ENCODE measurements around the gene SRGAP1.
A peak's percentile ranks its signal among the peaks of the same experiment; 100 is the strongest.
"Not testable (repeated sequence)": the region's sequence is repeated elsewhere in the genome, so short reads cannot be mapped to it uniquely, and the experiment has no call there.

Gene SRGAP1

DNA sequence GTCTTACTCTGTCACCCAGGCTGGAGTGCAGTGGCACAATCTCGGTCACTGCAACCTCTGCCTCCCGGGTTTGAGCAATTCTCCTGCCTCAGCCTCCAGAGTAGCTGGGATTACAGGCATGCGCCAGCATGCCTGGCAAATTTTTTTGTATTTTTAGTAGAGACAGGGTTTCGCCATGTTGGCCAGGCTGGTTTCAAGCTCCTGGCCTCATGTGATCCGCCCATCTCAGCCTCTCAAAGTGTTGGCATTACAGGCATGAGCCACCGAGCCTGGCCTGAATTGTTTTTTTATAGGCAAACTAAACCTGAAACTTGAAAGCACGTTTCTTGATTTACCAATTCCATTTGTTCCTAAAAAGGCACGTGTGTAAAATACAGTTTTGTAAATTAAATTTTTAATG is 173.6 kb downstream of the SRGAP1 start:
- not testable (repeated sequence) for DNase-seq

DNA sequence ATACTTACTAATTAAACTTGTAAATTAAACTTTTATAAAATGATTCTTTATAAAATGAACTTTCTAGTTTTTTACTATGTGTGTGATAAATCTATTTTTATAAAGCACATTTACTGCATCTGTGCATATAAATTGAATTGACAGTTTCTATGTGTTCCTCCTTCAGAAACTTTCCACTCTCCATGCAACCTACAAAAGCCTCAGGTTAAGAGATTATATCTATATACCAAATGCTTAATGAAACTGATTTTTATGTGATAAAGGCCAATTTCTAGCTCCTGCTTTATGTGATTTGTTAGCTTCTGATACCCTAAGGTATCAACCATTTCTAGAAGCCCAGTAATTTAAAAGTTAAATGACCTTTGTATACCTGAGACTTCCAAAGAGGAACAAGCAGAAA is 174.0 kb downstream of the SRGAP1 start:
- no peak for DNase-seq

DNA sequence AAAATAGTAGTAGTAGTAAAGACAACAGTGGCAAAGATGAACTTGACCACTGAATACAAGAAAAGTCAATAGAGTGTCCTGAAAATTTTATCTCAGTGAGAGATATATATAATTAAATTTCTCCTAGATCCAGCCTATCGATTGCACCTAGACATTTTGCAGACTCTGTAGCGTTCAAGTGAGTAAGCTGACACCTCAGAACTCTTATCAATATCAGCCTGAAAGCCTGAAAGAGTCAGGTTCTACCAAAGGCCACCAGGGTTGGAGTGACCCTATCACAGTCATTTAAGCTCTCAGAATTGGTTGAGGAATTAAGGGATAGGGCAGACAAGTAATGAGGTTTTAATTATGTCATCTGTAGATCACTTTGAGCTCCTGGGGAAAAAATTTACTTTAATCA is 174.6 kb downstream of the SRGAP1 start:
- DNase-seq, result no peak

DNA sequence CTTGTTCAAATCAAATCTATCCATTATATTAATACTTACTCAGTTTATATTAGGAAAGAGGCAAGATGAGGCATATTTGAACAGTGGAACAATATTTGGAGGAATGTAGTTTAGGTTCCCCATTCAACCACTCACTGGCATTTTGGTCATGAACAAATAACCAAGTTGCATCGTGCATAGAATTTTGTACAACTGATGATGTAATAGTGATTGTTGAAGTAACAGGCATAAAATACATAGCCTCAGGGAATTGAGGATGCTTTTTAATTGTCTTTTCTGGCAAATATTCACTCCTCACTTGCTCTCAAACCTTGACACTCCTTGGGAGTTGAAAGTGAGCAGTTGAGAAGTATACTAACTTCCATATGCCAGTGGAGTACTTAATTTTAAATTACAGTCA is 175.2 kb downstream of the SRGAP1 start:
- no peak for DNase-seq

DNA sequence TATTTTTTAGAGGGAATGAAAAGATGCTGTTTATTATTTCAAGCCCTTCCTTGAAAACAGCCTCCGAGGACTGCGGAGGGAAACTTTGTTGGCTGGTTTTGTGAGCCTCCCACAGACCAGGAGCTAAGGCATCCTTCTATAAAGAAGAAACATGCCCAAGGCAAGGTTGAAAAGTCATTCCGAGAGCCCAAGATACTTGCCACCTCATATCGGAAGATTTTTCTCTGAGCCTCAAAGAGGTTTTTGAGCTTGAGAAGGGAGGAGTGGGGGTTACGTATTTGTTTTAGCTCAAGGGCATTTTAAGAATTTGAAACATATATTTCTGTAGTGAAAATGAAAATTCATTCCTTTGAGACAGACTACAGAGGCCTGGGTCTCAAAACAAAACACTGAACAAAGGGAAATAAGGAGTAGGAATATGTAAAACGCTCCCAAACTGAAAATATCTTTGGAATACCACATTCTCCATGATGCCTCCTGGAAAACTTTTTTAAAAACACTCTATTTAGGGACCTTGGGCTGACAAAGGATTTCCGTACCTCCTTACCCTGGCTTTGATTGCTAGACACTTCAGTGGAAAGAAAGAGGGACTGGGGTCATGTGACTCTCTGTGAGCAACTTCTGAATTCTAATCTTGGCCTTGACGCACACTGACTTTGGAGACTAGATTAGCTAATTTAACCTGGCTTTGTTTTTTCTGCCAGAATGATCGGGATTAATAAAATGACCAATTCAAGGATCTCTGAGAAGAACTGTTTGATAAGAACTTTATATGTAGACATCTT is 180.9 kb downstream of the SRGAP1 start:
- no peak for DNase-seq

DNA sequence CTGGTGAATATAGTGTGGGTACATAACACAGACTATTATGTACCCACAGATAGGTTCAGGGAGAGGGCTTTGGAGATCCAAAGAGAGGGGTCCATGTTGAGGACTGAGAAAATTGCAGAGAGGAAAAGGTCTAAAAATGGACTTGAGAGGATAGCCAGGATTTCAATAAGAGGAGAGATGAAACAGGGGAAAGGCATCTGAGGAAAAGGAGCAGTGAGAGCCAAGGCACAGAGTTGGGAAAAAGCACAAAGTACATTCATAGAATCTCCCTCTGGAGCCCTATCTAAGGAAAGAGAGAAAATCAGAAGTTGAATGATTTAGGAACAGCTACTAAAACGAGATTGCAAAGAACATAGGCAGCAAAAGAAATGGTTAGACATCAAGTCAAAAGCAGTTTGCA is 182.8 kb downstream of the SRGAP1 start:
- no peak for DNase-seq

DNA sequence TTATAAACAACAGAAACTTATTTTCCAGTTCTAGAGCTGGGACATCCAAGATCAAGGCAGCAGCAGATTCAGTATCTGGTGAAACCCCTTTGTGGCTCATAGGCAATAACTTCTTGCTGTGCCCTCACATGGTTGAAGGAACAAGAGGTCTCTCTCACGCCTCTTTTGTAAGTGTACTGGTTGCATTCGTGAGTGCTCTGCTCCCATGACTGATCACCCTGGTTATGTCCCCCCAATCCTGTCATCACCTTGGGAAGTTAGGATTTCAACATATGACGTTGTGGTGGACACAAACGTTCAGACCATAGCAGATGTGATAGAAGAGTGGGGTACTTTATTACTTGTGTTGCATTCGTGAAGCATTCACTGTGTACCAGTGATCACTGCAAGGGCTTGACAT is 184.0 kb downstream of the SRGAP1 start:
- no peak for DNase-seq

DNA sequence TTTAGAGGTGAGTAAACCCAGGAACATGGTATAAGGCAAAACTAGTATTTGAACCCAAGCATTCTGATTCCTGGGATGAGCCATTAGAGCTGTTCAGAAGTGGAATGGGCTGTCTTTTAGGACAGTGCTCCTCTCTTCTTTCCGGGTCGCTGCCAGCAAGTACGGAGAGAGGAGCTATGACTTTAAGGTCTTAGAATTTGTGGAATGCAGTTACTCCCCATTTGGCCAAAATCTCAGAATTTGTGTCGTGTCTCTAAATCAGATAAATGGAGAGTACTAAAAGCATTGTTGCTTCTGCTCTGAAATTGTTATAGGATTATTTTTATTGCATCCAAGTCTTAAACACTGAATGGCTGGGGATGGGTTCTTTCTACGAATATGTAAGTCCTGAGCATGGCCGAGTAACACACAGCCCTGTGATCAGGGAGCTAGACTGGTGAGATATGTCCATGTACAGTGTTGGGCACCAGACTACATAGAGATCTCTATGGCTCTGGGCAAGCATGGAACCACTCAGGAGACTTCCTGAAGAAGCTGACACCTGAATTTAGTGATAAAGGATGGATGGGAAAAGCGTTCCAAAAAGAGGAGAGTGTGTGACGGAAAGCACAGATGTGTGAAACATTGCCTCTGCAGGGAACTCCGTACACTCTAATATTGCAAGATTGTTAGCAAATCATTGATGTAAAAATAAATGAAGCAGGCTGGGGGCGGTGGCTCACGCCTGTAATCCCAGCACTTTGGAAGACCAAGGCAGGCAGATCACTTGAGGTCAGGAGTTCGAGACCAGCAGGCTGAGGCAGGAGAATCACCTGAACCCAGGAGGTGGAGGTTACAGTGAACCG is 184.7 kb downstream of the SRGAP1 start:
- no peak for DNase-seq

DNA sequence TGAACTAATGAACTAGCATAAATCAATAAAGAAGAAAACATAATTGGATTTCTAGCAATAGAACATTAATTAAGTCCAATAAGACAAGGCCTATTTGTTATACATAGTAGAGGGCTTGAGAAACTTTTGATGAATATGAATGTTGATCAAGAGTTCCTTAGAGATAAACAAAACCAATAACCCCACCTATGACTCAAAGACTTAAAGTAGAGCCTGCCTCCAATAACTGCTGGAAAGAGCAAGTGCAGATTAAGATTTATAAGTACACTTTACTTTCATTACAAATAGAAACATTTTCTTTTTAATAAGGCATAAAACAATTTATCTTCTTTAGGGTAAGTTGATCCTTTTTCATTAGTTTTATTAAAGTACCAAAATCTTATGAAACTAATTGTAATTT is 185.7 kb downstream of the SRGAP1 start:
- no peak for DNase-seq

DNA sequence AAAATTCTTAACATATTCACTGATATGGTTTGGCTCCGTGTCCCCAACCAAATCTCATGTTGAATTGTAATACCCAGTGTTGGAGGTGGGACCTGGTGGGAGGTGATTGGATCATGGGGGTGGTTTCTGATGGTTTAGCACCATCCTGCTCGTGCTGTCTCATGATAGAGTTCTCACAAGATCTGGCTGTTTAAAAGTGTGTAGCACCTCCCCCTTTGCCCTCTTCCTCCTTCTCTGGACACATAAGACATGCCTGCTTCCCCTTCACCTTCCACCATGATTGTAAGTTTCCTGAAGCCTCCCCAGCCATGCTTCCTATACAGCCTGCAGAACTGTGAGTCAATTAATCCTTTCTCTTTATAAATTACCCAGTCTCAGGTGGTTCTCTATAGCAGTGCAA is 189.6 kb downstream of the SRGAP1 start:
- DNase-seq, result not testable (repeated sequence)

DNA sequence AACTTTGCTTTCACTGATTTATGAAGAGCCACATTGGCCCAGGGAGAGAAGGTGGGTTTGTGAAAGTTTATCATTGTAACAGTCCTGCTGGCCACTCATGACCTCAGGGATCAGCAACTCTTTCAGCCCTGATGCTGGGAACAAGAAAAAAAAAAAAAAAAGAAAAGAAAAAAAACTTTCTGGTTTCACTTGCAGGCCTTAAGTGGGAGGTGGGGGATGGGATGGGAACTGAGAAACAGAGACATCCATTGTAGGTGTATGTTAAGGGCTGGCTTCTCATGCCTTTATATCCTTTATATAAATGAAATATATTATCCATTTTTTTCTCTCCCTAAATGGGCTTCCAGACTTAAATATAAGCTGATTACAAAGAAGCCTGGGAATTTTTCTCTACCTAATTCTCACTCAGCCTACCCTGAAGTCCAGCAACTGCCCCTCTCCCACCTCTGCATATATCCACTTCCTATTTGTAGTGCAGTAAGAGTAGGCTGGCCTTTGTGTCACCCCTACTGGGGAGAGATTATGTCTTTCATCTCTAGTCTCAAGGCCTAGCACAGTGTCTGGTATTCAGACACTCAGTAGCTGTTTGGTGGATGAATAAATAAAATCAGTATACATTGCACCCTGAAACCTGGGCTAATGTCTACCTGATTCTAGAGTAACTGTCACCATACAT is 190.5 kb downstream of the SRGAP1 start:
- DNase-seq, result no peak

DNA sequence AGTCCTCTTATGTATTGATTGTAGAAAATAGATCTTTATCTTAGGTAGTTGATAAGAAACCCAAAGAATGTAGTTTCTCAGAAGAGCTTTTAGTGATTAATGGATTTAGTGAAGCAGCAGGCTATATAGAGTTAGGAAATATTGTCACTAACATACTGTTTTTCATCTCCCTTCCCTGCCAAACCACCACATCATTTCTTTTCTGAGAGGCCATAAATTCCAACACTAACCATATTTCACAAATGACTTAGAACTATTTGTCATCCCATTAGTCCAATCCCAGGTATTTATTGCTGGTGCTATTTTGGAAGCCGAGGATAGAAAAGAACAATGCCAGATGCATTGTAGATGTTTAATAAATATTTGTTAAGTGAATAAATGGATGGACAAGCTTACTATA is 191.9 kb downstream of the SRGAP1 start:
- DNase-seq, result no peak

DNA sequence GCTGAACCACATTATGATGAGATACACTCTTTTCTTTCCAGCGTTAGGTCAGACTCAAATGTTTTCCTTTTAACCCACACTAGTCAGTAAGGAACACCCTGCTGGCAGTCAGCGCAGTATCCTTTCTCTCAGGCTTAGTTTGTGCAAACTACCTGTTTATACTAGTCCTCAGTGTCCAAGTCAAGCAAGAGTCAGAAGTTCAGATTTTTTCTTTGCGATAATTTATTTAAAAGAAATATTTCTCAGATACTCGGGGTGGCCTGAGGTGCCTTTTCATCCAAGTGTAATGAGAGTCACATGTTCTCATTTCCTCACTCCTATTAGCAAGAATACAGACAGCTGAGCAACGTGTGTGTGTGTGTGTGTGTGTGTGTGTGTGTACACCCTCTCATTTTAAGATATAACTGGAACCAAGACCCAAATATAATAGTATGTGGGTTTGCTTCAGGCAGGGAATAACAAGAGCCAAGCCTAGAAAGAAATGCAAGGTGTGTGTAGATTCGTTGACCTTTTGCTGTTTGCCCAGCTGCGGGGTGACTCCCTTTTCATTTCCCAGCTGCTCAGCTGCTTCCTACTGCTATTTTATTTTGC is 194.9 kb downstream of the SRGAP1 start:
- peak; percentile 84 for DNase-seq

DNA sequence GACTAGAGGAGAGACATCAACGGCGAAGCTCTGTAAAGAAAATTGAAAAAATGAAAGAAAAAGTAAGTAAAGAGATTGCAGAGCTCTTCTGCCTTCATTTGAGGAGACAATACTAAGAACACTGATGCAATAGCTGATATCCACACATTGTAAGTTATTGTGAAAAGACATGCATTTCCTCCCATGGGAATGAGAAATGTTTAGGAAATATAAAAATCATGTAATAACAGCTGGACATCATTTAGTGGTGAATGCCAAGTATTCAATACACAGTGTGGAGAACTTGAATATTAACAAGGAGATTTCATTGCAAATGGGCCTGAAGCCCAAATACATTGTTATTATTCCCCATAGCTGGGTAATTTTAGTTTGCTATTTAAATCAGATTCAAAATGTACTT is 198.4 kb downstream of the SRGAP1 start:
- DNase-seq, result no peak

DNA sequence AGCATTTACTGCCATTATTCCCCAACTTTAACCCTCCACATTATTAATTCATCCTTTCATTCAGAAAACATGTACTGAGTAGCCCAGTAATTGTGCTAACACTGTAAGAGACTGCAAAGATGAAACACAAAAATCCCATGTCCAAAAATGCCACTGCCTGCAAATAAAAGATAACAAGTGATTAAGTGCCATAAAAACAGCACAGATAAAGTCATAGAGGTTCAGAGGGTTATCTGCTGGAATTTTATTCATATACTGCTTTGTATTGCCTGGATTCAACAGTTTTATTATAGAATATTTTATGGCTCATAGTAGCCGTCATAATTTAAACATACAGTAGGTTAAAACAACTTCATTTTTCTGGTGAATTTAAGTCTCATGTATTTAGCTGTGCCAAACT is 199.7 kb downstream of the SRGAP1 start:
- DNase-seq, result no peak

DNA sequence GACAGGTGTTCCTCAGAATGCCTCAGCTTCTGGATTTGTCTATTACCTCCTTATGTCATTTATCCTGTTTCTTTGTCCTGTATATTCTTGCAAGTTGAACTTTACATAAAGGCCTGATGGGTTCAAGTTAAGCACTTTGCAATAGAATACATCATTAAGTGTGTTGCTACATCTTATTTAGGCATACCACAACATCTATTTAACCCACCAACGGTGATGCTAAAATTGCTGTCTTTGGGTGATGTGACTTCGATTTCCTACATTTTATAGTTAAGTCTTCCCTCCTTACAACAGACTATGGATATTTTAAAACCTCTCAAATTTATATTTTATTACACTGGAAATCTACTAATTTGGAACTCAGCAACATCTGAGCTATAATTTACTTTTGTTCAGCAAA is 206.6 kb downstream of the SRGAP1 start:
- no peak for DNase-seq

DNA sequence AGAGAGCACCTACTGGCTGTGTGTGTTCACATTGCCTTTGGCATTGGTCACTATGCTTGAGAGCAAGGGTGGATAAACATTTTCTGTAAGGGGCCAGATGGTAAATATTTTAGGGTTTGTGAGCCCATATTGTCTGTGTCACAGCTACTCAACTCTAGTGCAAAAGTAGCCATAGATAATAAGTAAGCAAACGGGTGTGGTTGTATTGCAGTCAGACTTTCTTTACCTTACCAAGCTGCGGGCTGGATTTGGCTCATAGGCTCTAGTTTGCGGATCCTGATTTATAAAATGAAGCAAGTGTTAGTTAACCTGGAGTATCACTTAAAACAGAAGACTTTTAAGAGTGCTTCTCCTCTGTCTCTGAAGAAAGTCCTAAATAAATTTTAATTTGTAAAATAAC is 208.6 kb downstream of the SRGAP1 start:
- no peak for DNase-seq

DNA sequence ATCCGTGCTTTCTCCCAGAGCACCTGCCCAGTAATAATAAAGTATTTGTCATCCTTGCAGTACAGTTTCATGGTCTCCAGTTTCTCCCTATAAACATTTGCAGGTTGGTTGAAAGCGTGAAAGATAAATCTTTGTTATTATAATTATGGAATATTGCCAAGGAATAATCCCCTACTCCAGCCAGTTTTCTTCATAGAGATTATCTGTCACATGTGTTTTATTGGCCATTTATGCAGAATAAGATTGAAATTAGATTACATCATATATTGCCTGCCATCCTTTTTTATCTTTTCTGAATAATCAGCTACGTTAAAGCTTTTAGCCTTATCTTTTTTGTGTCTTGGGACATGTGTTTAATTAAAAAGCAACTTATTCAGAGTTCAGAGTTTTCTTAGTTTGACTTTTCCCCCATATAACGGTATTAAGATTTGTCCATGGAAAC is 209.6 kb downstream of the SRGAP1 start:
- no peak for DNase-seq

DNA sequence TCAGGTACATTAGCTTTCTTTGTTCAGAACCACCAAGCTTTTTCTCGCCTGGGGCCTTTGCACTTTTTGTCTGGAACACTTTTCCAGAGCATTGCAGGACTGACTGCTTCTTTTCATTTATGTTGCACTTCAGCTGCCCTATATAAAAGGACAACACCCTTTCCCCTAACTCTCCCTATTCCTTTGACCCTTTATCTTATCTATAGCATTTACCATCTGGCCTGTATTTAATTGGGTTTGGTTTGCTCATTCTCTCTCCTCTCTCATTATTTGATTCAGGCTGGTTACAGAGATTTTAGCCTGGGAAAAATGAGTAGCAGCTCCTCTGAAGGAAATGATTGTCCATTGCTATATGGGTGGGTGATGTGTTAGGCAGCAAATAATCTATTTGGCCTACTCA is 212.2 kb downstream of the SRGAP1 start:
- no peak for DNase-seq

DNA sequence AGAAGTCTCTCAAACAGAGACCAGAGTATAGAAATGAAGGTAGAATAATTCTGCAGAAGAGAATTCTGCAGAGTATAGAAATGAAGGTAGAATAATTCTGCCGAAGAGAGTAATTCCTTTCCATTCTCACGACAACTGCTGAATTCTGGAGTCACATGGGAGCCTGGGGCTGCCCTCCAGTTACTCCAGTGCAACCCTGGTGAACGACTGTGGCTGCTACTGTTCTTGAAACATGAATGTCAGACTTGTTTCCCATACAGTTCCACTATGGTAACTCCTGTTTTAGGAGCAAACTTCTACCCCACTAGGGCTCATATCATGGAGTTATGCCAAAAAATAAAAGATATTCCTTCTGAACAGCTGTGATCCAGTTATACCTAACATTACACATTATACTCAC is 213.2 kb downstream of the SRGAP1 start:
- DNase-seq, result no peak

DNA sequence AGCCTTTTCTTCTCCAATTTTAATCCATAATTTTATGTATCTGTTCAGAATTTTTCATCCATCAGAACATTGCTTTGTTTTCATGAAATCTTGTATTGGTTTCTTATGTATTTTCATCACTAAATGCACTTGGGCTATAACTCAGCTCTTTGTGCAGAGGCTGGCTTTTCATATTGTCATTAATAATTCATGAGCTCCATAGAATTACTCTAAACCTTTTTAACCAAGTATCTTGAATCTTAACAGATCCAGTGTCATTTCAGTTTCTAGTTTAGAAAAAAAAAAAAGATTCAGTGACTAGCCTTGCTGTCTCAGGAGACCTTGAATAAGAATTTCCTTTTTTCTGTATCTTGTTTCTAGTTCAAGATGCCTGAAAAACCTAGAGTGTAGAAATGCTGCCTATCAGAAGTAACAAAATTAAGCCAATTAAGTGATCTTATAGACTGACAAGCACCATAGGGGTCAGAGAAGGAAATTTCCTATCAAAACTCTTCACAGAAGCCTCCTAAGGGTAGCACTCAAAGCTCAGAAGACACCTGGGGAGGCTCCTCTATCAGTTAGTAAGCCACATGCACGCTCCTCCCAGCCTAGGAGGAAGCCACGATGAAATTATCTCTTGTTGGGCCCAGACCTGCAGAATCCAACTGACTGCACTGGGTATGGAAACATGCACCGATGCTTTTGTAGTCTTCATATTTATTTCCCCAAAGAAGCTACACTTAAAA is 214.2 kb downstream of the SRGAP1 start:
- DNase-seq, result no peak

DNA sequence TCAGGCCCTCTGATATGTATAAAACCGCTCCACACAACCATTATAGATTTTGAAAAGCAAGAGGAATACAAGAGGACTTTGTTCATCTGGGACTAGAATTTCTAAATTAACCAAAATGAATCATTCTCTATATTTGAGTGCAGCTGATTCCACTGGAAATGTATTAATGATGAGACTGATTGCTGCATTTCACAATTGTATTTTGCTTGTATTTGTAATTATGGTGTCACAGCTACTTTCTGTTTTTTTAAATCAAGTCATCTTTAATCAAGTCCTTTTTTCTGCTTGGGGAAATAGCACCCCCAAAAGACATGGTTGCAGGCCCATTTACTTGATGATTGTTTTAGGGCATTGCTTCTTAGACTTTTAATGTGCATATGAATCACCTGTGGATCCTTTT is 215.2 kb downstream of the SRGAP1 start:
- no peak for DNase-seq

Data from NCI-H345 (cell line).